H54 (cell line): ENCODE results near the gene CTNNBL1.

Experiments used
- DNase-seq: peaks from one replicate; pipeline ENCODE4 v3.0.0; 2011; ENCODE audit warnings: low spot score, mixed read lengths; ENCODE audit not compliant: insufficient read length
- FAIRE-seq: peaks from 3 replicates; lab custom pipeline; 2011; peaks lifted over from hg19 to GRCh38; lab: Jason Lieb, UNC
- POLR2A ChIP-seq: IDR thresholded peaks from 2 replicates; pipeline ENCODE4 v1.6.1; 2011; ENCODE audit warnings: low read depth, mild to moderate bottlenecking, low read length

CTNNBL1 gene

GRCh38 chr20:37885593-37886503 lies 192.0 kb downstream of the CTNNBL1 start:
- FAIRE-seq (no peak), DNase-seq (no peak)
- TF ChIP-seq POLR2A, result no peak

GRCh38 chr20:37886851-37887297 lies 193.0 kb downstream of the CTNNBL1 start:
- DNase-seq, result no peak
- no peak for FAIRE-seq
- no peak for TF ChIP-seq POLR2A

- FAIRE-seq (no peak), DNase-seq (no peak)
- no peak for TF ChIP-seq POLR2A
Observed at GRCh38 chr20:37888641-37889040, 194.8 kb downstream of the CTNNBL1 start.

GRCh38 chr20:37890108-37890507 lies 196.3 kb downstream of the CTNNBL1 start:
- TF ChIP-seq POLR2A, result no peak
- DNase-seq, result no peak
- no peak for FAIRE-seq

- no peak for TF ChIP-seq POLR2A
- FAIRE-seq (no peak), DNase-seq (no peak)
Observed at GRCh38 chr20:37890643-37891042, 196.8 kb downstream of the CTNNBL1 start.

- no peak for TF ChIP-seq POLR2A
- no peak for DNase-seq
- FAIRE-seq, result no peak
Observed at GRCh38 chr20:37892001-37892400, 198.2 kb downstream of the CTNNBL1 start.

GRCh38 chr20:37893566-37894241 lies 199.9 kb downstream of the CTNNBL1 start:
- TF ChIP-seq POLR2A, result no peak
- FAIRE-seq (no peak), DNase-seq (no peak)

- DNase-seq (no peak), FAIRE-seq (no peak)
- no peak for TF ChIP-seq POLR2A
Observed at GRCh38 chr20:37894454-37894853, 200.6 kb downstream of the CTNNBL1 start.

GRCh38 chr20:37895166-37895565 lies 201.3 kb downstream of the CTNNBL1 start:
- DNase-seq, result no peak
- no peak for TF ChIP-seq POLR2A
- FAIRE-seq, result no peak

- TF ChIP-seq POLR2A, result no peak
- DNase-seq, result no peak
- no peak for FAIRE-seq
Observed at GRCh38 chr20:37896932-37897548, 203.2 kb downstream of the CTNNBL1 start.

- no peak for DNase-seq
- no peak for FAIRE-seq
- TF ChIP-seq POLR2A, result no peak
Observed at GRCh38 chr20:37898233-37899104, 204.6 kb downstream of the CTNNBL1 start.

- TF ChIP-seq POLR2A, result no peak
- no peak for DNase-seq
- FAIRE-seq, result no peak
Observed at GRCh38 chr20:37899105-37900045, 205.5 kb downstream of the CTNNBL1 start.

- DNase-seq (no peak), FAIRE-seq (no peak)
- no peak for TF ChIP-seq POLR2A
Observed at GRCh38 chr20:37901240-37901639, 207.4 kb downstream of the CTNNBL1 start.
